Stimulated activated CD4-positive, alpha-beta T cell treated with anti-CD3 and anti-CD28 coated beads, Interleukin-1b, Interleukin-23, amount 100 ng/mL, for 24 hours (primary cell): ENCODE data around the gene OPCML.

ENCODE experiments used
- DNase-seq, 4 experiments: peaks; one replicate each; pipeline ENCODE4 v3.0.0-alpha.2; 2020; ENCODE audit warnings: low read depth in 4 of 4, low spot score in 1 of 4

The OPCML gene

DNA sequence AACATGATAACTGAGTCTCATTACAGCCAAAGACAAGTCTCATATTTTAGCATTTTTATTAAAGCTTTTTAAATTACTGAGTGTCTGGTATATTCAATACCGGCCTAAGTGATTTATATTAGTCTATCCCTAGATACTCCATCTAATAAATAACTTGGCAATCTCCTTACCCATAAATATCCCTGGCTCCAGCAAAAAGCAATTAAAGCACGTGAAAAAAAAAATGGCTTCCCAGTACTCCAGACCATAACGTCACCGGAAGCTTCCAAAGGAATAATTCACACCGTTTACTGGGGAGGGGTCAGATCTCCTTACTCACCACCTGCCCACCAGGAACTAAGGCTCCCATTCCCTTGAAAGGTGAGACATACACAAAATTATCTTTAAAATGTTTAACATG, 988.3 kb downstream of the OPCML start:
- no peak for DNase-seq

DNA sequence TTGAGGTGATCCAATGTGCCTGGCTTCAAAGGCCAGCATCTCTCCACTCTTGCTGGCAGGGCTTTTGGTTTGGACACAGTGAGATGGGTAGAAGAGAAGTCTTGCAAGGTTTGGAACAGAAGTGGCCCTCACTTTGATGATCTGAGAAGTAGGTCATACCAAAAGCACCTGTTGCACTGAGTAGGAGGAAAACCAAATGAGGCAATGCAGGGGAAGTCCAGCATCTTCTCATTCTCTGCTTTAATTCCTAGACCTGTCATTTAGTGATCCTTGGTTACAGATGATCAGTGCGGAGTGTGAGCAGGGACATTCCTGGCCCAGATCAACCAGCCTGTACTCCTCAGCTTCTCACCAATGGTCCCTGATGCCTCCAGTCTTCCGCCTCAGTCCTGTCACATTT, 990.5 kb downstream of the OPCML start:
- DNase-seq, result no peak

DNA sequence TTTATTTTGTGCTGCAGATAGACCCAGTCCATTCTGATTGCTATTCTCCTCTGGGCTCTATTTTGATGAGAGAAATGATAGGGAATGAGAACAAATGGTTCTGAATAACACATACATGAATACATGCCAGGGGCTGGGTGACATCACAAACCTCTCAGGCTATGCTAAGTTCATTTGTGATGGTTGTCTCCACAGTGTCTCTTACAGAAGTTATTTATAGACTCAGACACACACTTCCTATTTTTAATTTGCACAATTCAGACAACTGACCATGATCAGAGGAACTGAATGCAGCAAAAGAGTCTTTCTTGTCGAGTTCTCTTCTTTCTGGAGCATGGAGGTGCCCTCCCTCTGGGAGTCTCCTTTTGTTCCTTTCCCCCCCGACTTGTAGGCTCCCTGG, 991.7 kb downstream of the OPCML start:
- no peak for DNase-seq

DNA sequence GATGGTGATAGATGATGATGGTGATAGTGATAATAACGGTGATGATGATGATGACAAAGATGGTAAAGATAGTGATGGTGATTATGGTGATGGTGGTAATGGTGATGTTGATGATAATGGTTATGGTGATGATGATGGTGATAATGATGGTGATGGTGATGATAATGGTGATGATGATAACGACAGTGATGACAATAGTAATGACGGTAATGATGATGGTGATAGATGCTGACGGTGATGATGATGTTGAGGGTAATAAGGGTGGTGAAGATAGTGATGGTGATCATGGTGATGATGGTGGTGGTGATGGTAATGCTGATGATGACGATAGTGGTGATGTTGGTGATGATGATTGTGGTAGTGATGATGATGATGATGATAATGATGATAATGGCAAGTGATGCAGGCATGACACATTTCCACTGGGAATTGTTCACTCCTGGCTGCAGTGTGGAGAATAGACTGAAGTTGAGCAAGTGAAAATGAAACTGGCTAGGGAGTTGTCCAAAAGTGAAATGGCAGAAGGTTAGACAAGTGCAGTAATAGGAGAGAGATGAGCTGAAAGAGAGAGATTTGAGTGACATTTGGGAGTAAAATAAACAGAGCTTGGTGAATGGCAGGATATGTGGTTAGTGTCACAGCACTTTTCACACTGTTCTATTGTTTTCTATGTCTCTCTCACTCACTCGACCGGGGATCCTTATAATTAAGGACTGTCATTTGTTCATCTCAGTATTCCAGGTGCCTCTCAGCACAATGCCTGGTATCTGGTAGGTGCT, 992.5 kb downstream of the OPCML start:
- no peak for DNase-seq

DNA sequence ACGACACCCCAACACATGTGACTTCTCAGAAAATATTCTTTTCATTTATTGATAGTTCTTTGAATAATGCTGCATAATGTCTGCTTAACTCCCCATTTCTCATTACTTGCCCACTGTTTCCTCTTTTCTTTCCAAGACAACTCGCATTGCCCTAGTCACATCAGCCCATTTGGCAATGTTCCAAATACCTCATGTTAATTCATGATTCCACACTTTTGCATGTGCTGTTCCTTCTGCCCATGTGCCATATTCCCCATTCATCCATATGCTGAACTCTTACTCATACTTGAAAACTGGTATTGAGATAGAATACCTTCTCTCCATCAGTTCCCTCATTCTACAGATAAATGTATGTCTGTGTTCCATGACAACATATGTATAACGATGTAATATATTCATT, 993.7 kb downstream of the OPCML start:
- DNase-seq, result no peak

DNA sequence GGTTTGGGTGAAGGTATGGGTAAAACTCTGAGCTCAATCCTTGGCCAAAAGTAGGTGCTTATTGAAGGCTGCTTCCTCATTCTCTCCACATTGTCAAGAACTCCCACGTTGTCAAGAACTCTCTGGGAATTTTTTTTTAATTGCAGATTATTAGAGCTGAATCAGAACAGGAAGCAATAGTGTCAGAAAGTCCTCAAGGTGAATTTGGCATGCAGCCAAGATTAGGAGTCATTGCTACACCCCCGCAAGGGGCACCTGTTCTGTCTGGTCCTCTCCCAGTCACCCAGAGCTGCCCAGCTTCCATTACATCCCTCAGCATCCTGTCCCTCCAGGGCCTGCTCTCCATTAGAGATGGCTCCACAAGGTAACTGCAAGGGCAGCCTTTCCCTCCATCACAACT, 996.5 kb downstream of the OPCML start:
- DNase-seq, result no peak

DNA sequence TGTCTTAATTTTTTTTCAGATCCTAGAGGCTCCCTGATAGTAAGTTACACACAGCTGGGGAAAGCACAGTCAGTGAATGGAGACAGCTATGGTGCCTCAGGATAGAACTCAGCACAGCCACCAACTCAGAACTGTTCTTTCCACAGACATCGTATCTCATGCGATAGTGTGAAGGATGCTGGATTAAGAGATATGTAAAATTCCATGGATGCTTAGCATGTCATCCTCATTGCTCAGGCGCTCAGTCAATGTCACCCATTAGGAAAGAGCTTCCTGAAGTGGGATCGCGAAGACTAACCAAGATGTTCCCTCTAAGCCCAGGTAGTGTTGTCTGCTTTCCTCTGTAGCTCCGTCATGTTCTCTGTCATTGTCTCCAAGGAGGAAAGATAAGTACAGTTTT, 1000.4 kb downstream of the OPCML start:
- DNase-seq, result no peak

DNA sequence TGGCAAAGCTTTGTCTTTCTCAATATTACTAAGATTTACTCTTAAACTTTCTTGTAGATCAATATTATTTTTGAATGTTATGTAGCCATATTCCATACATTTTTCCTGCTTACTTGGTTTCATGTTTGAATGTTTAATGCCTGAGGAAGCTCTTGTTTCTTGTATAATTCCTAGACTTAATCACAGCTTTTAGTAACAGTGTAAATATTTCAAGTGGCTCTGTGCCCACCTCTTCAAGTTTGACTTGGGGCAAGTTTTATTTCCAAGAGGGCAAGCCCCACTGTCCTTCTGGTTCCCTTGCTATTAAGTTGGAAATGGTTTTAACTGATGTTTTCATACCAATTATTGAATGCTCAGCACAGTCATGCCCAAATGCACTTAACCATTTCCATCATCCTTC, 1004.1 kb downstream of the OPCML start:
- no peak for DNase-seq

DNA sequence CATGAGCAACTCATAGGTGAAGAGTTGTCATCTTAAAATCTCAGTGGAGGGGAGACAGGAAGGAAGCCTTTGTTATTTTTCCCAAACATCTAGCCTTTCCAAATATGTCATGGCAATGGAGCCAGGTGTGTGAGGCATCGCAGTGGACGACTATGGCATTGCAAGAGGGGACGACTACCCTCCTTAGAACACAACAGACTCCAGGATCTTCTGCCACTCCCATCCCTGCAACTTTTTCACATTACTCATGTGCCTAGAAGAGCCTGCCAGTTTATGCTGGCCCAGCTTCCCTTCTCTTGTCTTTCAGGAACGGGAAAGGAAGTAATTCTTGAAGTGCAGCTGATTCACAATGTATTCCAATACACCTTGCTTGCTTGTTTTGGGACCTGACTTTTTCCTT, 1008.4 kb downstream of the OPCML start:
- no peak for DNase-seq

DNA sequence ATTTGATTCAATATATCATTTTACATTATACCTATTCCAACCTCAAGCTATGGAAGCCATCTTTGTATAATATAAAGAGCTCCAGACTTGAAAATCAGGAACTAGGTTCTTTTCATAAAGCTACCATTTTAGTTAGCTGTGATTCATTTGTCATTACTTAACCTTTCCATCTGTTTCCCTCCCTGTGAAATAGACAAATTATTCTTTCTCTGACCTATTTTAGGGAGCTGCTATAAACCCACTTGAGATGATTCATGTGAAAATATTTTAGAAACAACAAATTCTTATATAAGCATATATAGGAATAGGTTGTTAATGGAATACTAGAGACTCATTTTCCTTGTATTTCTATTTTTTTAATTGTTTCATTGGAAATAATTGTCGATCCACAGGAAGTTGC, 1012.1 kb downstream of the OPCML start:
- DNase-seq, result no peak

DNA sequence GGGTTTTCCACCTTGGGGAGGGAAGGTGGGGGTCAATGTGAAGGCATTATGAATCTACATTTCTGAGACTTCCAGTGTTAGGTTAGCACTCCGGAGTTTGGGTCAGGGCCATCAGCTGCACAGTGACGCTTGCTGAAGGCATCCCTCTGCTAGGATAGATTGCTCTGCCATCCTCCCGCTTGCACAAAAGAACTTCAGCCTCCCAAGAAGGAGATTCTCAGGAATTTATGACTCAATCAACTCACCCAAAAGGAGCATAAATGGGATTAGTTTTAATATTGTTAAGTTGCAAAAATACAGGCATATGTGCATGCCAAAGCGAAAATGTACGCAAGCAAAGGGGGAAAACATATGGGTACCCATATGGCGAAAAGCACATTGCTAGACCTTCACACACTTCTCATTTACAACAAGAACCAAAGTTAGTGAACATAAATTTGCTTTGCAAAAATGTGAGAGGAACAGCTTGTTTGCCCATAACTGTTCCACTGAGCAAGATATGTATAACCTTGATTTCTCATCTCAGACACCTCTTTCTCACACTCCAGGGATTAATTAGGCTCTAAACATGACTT, 1013.0 kb downstream of the OPCML start:
- no peak for DNase-seq

DNA sequence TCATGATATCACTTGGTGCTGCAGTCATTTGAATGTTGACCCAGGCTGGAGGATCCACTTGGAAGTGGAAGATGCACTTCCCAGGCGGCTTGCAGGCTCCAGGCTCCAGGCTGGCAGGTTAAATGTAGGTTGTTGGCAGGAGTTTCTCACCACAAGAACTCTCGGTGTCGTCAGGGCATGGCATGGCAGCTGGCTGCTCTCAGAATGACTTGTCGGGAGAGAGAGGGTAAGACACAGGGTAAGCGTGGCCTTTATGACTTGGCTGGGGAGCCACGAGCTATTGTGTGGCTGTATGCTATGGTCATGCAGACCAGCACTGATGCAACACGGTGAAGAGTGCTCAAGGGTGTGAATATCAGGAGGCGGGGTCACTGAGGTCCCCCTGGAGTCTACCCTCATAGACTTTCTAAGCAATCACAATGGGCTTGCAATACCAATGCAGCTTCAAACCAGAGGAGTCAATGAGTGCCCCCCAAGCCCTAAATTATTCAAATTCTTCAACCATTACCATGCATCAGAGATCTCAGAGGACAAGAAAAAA, 1027.7 kb downstream of the OPCML start:
- DNase-seq, result no peak

DNA sequence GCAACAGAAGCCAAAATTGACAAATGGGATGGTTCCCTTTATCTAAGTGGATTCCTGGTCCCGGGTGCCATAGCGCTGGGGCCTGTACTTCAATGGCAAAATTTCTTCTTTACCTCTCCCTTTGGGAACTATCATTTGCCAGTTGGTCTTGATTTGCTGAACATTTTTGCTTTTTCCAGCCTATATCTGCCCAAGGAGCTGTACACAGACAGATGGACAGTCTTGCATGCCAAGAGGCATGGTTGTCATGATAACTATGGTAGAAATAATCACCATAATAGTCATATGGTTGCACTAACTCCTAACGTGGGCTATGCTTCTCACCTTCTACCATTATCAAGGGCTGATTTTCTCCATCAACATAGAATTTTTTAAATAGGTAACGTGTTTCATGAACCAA, 1030.9 kb downstream of the OPCML start:
- DNase-seq, result no peak

DNA sequence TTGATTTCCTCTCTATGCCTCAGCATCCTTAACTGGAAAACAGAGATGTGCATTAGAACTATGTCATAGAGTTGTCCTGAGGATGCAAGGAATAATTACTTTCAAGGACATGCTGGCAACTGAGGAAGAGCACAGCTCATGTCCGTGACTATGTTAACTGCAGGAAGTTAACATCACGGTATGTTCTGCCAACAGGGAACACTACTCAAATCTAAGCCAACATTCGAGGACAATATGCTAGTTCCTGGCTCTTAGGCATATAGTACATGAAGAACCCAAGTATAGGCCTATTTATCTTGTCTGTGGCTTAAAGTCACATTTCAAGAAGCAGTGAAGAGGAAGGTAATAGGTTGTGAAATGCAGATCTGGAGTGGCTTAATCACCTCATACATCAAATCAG, 1032.6 kb downstream of the OPCML start:
- DNase-seq, result no peak

DNA sequence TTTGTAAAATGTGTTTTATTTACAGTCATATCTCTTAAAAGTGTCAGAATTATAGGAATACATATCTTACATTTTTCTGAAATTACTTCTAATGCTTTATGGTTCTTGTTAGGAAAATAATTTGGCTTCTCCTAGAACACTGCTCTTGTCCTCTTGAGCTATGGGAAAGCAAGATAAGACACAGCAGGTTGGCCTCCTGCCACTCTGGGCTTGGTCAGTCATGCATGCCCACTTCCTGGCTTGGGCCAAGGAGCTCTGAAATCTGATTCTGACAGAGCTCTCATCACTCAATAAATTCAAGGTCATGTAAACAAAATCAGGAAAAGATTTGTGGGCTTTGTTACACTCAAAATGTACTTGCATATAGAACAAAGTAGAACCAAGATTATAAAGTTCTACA, 1036.0 kb downstream of the OPCML start:
- DNase-seq, result no peak

DNA sequence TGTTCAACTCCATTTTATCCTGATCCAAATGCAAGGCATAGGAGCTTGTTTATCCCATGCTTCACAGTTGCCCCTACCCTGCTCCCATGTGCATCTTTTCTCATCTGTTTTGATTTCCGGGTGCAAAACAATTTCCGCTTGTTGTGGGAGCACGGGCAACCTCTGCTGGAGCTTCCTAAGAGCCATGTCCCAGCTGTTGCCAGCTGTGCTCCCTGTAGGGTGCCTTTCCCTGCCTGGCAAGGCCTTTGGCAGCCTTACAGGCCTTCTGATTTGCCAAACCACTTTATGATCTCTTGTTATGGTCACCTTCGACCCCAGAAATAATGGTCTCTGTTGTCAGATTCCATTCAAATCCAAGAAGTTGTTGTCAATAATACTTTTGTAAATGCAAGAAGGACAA, 1038.5 kb downstream of the OPCML start:
- DNase-seq, result no peak

DNA sequence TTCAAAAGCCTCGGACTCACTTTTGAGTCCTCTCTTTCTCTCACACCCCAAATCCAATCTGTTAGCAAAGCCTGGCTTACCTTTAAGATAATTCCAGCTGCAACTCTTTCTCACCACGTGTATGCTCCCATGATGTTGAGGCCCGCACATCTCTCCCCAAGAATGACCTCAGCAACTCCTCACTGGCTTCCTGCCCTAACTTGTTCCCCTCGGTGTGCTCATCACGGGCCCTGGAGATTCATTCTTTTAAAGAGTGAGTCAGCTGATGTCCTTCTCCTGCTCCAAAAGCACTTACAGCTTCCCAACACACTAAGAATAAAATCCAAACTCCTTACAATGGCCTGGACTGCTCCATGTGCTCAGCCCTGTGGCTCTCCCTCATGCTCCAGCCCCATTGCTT, 1041.3 kb downstream of the OPCML start:
- no peak for DNase-seq

DNA sequence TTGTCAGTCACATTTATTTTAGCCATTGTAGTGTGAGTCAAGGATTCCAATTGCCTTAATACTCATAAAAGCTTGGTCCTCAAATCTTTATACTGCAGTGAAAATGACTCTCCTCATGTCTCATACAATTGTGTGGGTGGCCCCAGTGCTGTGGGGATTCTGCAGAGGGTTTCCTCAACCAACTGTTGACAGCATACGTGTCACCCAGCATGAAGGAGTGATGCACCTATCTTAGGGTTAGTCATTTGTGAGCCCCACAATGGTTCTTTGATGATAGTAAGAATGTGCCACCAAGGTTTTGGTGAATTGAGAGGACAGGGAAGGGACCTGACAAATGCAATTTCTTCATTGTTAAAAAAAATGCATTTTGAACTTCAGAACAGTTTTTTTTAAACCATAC, 1046.2 kb downstream of the OPCML start:
- DNase-seq, result no peak

DNA sequence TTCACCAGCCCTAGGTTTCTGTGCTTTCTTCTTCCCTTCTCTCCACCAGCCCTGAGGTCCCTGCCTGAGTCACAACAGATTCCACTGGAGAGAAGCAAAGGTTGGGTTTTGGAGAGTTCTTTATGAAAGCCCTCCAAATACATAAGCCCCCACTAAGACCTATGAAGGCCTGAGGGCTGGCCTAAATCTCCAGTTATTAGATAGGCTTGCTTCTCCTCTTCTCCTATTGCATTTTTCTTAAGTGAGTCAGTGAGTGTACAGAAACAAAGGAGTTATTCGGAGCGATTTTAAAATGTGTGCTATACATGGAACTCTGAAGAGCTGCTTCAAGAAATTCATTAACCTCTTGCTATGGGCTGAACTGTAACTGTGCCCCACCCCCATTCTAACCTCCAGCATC, 1057.3 kb downstream of the OPCML start:
- DNase-seq, result no peak

DNA sequence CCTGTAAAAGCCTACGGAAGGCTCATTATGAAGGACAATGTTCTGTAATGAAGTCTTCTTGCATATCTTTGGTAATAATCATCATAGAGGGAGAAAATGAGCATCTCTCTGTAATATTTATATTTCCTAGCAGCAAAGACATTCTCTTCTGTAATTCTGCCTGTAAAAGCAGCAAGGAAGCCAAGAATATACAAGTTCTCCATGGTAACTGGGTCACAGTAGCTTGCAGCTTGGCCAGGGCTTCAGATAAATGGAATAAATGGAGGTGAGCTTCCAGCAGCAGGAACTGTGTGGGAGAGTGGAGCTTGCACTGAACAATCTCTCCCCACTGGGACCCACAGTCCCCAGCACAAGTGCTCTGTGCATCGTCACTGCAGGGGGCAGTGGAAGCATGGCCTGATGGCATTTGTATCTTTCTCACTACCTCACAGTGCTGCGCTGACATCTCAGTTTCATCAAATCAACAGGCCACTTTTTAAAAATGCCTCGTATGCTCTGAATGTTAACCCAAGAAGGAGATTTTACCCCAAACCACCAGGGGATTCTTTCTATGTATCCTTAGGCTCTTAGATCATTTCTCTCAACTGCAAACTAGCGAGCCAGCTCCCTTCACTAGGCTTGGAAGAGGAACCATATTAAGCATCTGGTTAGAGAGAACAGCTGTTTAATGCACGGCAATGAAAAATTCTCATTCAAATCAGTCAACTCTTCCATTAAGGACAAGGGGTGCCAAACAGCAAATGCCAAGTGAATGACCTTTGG, 1059.7 kb downstream of the OPCML start:
- DNase-seq, result no peak

DNA sequence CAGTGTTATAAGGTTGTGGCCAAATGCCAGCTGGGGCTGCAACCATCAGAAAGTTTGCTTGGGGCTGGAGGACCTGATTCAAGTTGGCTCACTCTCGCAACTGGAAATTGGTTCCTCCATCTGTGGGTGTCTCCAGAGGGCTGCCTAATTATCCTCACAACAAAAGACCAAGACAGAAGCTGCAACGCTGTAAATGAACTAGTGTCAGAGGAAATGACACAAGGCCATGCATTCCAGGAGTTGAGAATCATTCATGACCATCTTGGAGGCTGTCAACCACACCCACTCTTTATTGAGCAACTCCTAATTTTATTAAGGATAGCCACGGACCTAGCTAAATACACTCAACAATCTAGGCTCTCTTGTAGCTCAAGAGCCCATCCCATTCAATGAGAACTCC, 1060.8 kb downstream of the OPCML start:
- no peak for DNase-seq

DNA sequence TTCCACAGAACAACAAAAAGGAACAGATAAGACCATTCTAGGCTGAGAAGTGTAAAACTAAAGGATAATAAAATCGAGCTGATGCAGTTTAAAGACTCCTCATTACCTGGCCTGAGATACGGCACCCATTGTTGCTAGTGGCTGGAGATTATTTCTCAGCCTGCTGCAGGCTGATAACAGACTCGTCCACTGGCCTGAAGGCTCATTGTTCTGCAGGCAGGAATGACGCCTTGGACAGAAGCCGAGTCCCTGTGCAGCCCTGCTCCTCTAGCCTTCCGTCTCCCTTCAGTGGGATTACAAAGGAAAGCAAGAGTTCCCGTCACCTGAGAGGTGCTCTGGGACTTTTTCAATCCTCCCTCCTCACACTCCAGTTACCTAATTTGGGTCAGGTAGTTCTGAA, 1065.3 kb downstream of the OPCML start:
- no peak for DNase-seq
